GM21825 (cell line): ENCODE results near the gene DLGAP1.

ENCODE experiments used
- ATAC-seq: cut with Tn5 transposase; IDR thresholded peaks from one replicate; pipeline ENCODE4 v1.9.1; 2021; ENCODE audit warnings: mild to moderate bottlenecking, moderate library complexity; ENCODE audit not compliant: unreplicated experiment

The DLGAP1 gene

GRCh38 chr18:3910512-3910911 is 544.6 kb downstream of the DLGAP1 start:
- no peak for ATAC-seq

- no peak for ATAC-seq
These were observed 547.2 kb downstream of the DLGAP1 start for GRCh38 chr18:3907955-3908354.

GRCh38 chr18:3906116-3906750 is 548.9 kb downstream of the DLGAP1 start:
- no peak for ATAC-seq

- no peak for ATAC-seq
These were observed 551.8 kb downstream of the DLGAP1 start for GRCh38 chr18:3903337-3903736.

- ATAC-seq: no peak
These were observed 552.4 kb downstream of the DLGAP1 start for GRCh38 chr18:3902676-3903075.

- no peak for ATAC-seq
These were observed 553.3 kb downstream of the DLGAP1 start for GRCh38 chr18:3901811-3902210.

- no peak for ATAC-seq
These were observed 554.1 kb downstream of the DLGAP1 start for GRCh38 chr18:3901042-3901441.

- ATAC-seq: no peak
These were observed 554.8 kb downstream of the DLGAP1 start for GRCh38 chr18:3900327-3900726.

- no peak for ATAC-seq
These were observed 556.1 kb downstream of the DLGAP1 start for GRCh38 chr18:3898861-3899613.

- ATAC-seq: no peak
These were observed 563.0 kb downstream of the DLGAP1 start for GRCh38 chr18:3892152-3892551.

- ATAC-seq: no peak
These were observed 563.9 kb downstream of the DLGAP1 start for GRCh38 chr18:3891245-3891644.

- no peak for ATAC-seq
These were observed 565.3 kb downstream of the DLGAP1 start for GRCh38 chr18:3889803-3890202.

GRCh38 chr18:3889121-3889520 is 566.0 kb downstream of the DLGAP1 start:
- no peak for ATAC-seq

- no peak for ATAC-seq
These were observed 568.4 kb downstream of the DLGAP1 start for GRCh38 chr18:3886575-3887322.

GRCh38 chr18:3885209-3885792 is 569.8 kb downstream of the DLGAP1 start:
- no peak for ATAC-seq

GRCh38 chr18:3879836-3880120 is 575.3 kb downstream of the DLGAP1 start:
- no peak for ATAC-seq

GRCh38 chr18:3879114-3879835 is 575.8 kb downstream of the DLGAP1 start:
- ATAC-seq: no peak

GRCh38 chr18:3878401-3878800 is 576.7 kb downstream of the DLGAP1 start:
- no peak for ATAC-seq

GRCh38 chr18:3877678-3878077 is 577.4 kb downstream of the DLGAP1 start:
- no peak for ATAC-seq

GRCh38 chr18:3875961-3876360 is 579.1 kb downstream of the DLGAP1 start:
- no peak for ATAC-seq

GRCh38 chr18:3875376-3875775 is 579.7 kb downstream of the DLGAP1 start:
- no peak for ATAC-seq
